ENCODE measurements around the gene GVQW3. TPM values are rescaled to one million over a fixed set of nuclear protein-coding genes. Genes with fewer than 3 reads are reported as not detected.

Gene GVQW3
- total RNA-seq, 2 experiments from 2014 or later: 5.5 to 5.7 TPM

- peak overlapping the region; percentile 93 for H3K27ac Mint-ChIP-seq
- no peaks in the 10 kb centered on the region for H3K27me3 Mint-ChIP-seq
- peaks cover 23% of the 10 kb centered on the region for H3K36me3 Mint-ChIP-seq (ENCODE audit: low read depth)
- H3K4me1 Mint-ChIP-seq: peaks cover 31% of the 10 kb centered on the region
- DNase-seq: no peak
- peak overlapping the region; percentile 95 for H3K4me3 Mint-ChIP-seq
- ChIA-PET CTCF (interaction anchor here (0.7 to 1.1 kb wide), 4 partner anchors 9 to 235 kb away, joined by 3 read pairs; no protein-coding TSS in a partner anchor), POLR2A (interaction anchor here (0.6 kb wide), 1 partner anchor 61 kb away, joined by 3 read pairs; no protein-coding TSS in a partner anchor)
- no peaks in the 10 kb centered on the region for H3K9me3 Mint-ChIP-seq
Observed at GRCh38 chr11:76443268-76443980, 62.3 kb downstream of the GVQW3 start.

DNA sequence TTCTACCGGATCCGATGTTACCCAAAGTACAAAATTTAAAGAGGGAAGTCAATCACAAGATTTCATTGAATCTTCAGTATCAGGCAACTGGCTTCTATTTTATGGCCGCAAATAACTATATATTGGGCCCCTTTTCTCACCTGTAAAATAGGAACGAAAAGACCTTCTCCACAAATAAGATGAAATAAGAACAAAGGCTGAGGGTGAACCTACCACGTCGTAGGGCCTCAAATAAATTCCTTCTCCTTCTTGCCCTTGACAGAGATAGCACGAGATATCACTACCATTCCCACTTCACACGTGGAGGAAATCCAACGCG, 62.9 kb downstream of the GVQW3 start:
- DNase-seq: no peak
- H3K9me3 Mint-ChIP-seq: no peaks in the 10 kb centered on the region

GRCh38 chr11:76444384-76445120, 63.4 kb downstream of the GVQW3 start, which contains the start of gene EMSY:
Gene EMSY (plus strand): TSS chr11:76445018. CDS start chr11:76446939, 1,921 bp downstream.
- H3K27ac Mint-ChIP-seq: peak within 1 kb of the TSS; percentile 93
- H3K4me3 Mint-ChIP-seq: peak within 1 kb of the TSS; percentile 95
- DNase-seq: peak; percentile 96
- no peaks in the 10 kb centered on the region for H3K9me3 Mint-ChIP-seq
- ChIA-PET POLR2A (no interaction called here), CTCF (no interaction called here)
- H3K27me3 Mint-ChIP-seq: no peaks in the 10 kb centered on the region
- peaks cover 27% of the 10 kb centered on the region for H3K36me3 Mint-ChIP-seq (ENCODE audit: low read depth)
- H3K4me1 Mint-ChIP-seq: peaks cover 31% of the 10 kb centered on the region

More for the DNA sequence above, 62.9 kb downstream of the GVQW3 start:
- ChIA-PET POLR2A (no interaction called here), CTCF (interaction anchor here (1.0 kb wide), 1 partner anchor 11 kb away, joined by 3 read pairs; no protein-coding TSS in a partner anchor)
- Mint-ChIP-seq H3K27ac (peak overlapping the region; percentile 93), H3K4me3 (peak overlapping the region; percentile 95), H3K27me3 (no peaks in the 10 kb centered on the region), H3K4me1 (peaks cover 31% of the 10 kb centered on the region), H3K36me3 (ENCODE audit: low read depth) (peaks cover 26% of the 10 kb centered on the region)

DNA sequence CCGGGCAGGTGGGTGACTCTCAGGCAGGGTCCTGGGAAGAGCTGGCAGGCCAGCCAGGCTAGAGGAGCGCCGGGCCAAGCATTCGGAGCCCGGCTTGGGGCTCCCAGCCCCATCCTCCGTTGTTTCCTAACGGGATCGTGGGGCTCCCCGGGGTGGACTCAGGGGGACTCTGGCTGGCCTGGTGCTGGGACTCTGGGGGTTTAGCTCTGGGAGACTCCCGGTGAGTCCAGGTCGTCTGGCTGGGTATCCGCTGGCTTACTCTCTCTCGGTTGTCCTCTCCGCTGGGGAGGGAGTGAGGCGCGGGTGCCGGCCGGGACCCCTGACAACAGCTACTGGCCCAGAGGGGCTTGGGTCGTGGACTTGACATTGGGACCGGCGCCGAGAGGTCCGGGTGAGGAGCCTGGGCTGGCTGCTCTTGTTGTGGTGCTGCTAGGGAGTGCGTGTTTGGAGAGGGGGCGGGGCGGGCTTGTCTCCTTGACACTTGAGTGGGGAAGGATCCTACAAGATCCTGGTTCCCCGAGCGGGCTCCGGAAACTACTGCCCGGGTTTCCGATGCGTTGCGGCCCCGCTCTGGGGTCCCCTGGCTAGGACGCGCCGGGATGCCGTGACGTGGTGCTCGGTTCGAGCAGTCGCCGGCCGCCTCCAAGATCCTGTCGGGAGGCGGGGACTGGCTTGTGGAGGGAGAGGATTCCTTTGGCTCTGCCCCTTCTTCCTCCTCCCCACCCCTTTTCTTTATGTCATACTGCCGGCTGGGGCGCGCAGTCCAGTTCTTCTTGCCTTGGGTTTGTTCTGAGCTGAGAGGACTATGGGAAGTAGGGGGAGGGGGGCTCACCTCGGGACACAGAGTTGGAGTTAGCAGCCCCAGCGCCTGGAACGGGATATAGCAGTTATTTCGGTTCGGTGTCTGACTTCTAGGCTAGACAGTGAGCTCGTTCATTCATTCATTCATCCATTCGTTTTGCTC, 64.3 kb downstream of the GVQW3 start:
- ChIA-PET POLR2A (interaction anchor here (0.8 kb wide), 1 partner anchor 273 kb away, joined by 3 read pairs; no protein-coding TSS in a partner anchor), CTCF (interaction anchor here (1.0 to 1.3 kb wide), 2 partner anchors 9 to 237 kb away, joined by 4 to 6 read pairs; no protein-coding TSS in a partner anchor)
- Mint-ChIP-seq H3K9me3 (no peaks in the 10 kb centered on the region), H3K4me3 (peak overlapping the region; percentile 95), H3K4me1 (peaks cover 31% of the 10 kb centered on the region), H3K36me3 (ENCODE audit: low read depth) (peaks cover 32% of the 10 kb centered on the region), H3K27ac (peak overlapping the region; percentile 93), H3K27me3 (no peaks in the 10 kb centered on the region)
- peak; percentile 59 for DNase-seq

DNA sequence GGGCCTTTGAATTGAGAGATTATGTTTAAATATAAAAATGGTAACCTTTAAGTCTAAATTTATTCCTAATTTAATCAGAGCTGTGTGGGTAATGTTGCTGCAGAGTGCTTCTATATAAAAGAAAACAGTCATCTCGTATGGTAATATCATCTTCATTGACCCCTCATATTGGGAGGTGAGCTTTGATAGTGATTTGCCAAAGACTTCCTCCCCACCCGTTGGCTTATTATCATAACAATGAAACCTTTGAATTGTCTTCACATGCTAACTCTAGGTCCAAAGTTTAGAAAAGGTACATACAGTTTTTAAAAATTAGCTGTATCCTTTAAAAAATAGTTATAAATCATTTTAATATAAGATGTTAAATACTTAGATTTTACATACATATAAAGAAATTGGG, 67.4 kb downstream of the GVQW3 start:
- no peak for DNase-seq
- Mint-ChIP-seq H3K27me3 (no peaks in the 10 kb centered on the region), H3K9me3 (no peaks in the 10 kb centered on the region), H3K4me3 (no peak overlapping the region), H3K4me1 (peaks cover 18% of the 10 kb centered on the region), H3K27ac (no peak overlapping the region), H3K36me3 (ENCODE audit: low read depth) (peaks cover 38% of the 10 kb centered on the region)
- ChIA-PET POLR2A (no interaction called here), CTCF (no interaction called here)

GRCh38 chr11:76453248-76453647, 72.1 kb downstream of the GVQW3 start:
- H3K4me1 Mint-ChIP-seq: no peaks in the 10 kb centered on the region
- ChIA-PET CTCF (no interaction called here), POLR2A (no interaction called here)
- H3K27ac Mint-ChIP-seq: no peak overlapping the region
- no peak for DNase-seq
- peaks cover 22% of the 10 kb centered on the region for H3K36me3 Mint-ChIP-seq (ENCODE audit: low read depth)
- no peaks in the 10 kb centered on the region for H3K9me3 Mint-ChIP-seq
- no peak overlapping the region for H3K4me3 Mint-ChIP-seq
- H3K27me3 Mint-ChIP-seq: no peaks in the 10 kb centered on the region

DNA sequence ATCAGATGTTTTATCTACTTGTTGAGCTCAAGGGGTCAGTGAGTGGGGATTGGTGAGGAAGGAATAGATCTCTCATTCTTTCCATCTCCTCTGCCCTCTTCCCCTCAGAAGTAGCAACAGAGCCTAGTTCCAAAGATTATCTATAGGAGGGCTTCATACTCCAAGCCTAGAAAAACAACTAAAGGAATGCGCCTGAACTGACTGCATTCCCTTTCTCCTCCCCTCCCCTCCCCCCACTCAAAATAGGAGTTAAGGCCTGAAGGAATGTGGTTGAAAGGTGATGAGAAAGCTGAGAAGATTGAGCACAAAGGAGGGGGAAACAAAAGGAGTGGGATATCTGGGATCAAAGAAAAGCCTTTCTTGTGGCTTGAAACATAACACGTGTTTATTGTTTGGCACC, 74.2 kb downstream of the GVQW3 start:
- POLR2A ChIA-PET: no interaction called here
- Mint-ChIP-seq H3K27me3 (no peaks in the 10 kb centered on the region), H3K36me3 (ENCODE audit: low read depth) (peaks cover 24% of the 10 kb centered on the region), H3K27ac (no peak overlapping the region), H3K4me1 (no peaks in the 10 kb centered on the region), H3K9me3 (no peaks in the 10 kb centered on the region), H3K4me3 (no peak overlapping the region)
- no peak for DNase-seq
- CTCF ChIA-PET: interaction anchor here (1.5 kb wide), 2 partner anchors 10 to 55 kb away, joined by 3 to 6 read pairs; no protein-coding TSS in a partner anchor

- H3K9me3 Mint-ChIP-seq: no peaks in the 10 kb centered on the region
- CTCF ChIA-PET: interaction anchor here (1.5 kb wide), 1 partner anchor 55 kb away, joined by 3 read pairs; no protein-coding TSS in a partner anchor
- peaks cover 25% of the 10 kb centered on the region for H3K36me3 Mint-ChIP-seq (ENCODE audit: low read depth)
- H3K27me3 Mint-ChIP-seq: no peaks in the 10 kb centered on the region
- no peak overlapping the region for H3K4me3 Mint-ChIP-seq
- DNase-seq: no peak
- H3K27ac Mint-ChIP-seq: no peak overlapping the region
- POLR2A ChIA-PET: no interaction called here
- no peaks in the 10 kb centered on the region for H3K4me1 Mint-ChIP-seq
Observed at GRCh38 chr11:76455931-76456330, 74.8 kb downstream of the GVQW3 start.

DNA sequence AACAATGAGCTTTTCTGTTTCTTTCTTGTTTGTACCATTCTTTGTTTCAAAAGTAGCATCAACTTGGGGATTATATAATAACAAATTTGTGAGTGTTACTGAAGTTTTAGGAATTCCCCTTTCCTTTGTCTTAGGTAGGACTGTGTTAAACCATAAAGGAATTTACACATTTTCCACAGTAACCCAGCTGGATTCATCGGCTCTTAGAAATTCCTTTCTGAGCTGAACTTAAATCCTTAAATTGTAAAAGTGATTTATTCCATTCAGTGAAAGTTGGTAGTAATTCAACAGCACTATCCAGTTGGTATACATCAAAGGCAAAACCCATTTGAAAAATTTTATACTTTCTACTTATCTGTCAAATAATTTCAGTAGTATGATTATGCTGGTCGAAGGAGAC, 75.4 kb downstream of the GVQW3 start:
- Mint-ChIP-seq H3K4me1 (no peaks in the 10 kb centered on the region), H3K27ac (no peak overlapping the region), H3K4me3 (no peak overlapping the region), H3K36me3 (ENCODE audit: low read depth) (peaks cover 23% of the 10 kb centered on the region), H3K9me3 (no peaks in the 10 kb centered on the region), H3K27me3 (no peaks in the 10 kb centered on the region)
- no peak for DNase-seq
- POLR2A ChIA-PET: no interaction called here
- CTCF ChIA-PET: interaction anchor here (0.6 to 1.5 kb wide), 2 partner anchors 40 to 54 kb away, joined by 3 read pairs; no protein-coding TSS in a partner anchor

Other genes with a start within 250 kb of the GVQW3 start
- not detected for gene WNT11, start 174.8 kb upstream of the GVQW3 start, total RNA-seq
- 10 to 100 TPM; 49.5 to 56.1 TPM for gene THAP12, start 191 bp upstream of the GVQW3 start, total RNA-seq
- gene EMSY, start 63.7 kb downstream of the GVQW3 start, total RNA-seq: 10 to 100 TPM; 28.7 to 31.8 TPM